GM21526 (cell line): ENCODE measurements around the gene LRIT2.
"Not testable (repeated sequence)": the region's sequence is repeated elsewhere in the genome, so short reads cannot be mapped to it uniquely, and the experiment has no call there.

ENCODE experiments used
- ATAC-seq: cut with Tn5 transposase; IDR thresholded peaks from one replicate; pipeline ENCODE4 v1.9.1; 2021; ENCODE audit warnings: moderate library complexity; ENCODE audit not compliant: unreplicated experiment, low FRiP score

Gene LRIT2

GRCh38 chr10:84190621-84191020 lies 34.7 kb downstream of the LRIT2 start:
- no peak for ATAC-seq

- ATAC-seq, result no peak
These were observed 36.5 kb downstream of the LRIT2 start for GRCh38 chr10:84188815-84189214.

GRCh38 chr10:84185526-84186175 lies 39.7 kb downstream of the LRIT2 start:
- ATAC-seq, result no peak

GRCh38 chr10:84184517-84184916 lies 40.8 kb downstream of the LRIT2 start:
- ATAC-seq, result no peak

- no peak for ATAC-seq
These were observed 43.7 kb downstream of the LRIT2 start for GRCh38 chr10:84181631-84182030.

GRCh38 chr10:84180386-84180785 lies 45.0 kb downstream of the LRIT2 start:
- ATAC-seq, result not testable (repeated sequence)

GRCh38 chr10:84179059-84179710 lies 46.2 kb downstream of the LRIT2 start:
- ATAC-seq, result peak; percentile 93

GRCh38 chr10:84178160-84178609 lies 47.2 kb downstream of the LRIT2 start:
- no peak for ATAC-seq

- peak; percentile 42 for ATAC-seq
These were observed 47.7 kb downstream of the LRIT2 start for GRCh38 chr10:84177541-84178141.

GRCh38 chr10:84176836-84177474 lies 48.4 kb downstream of the LRIT2 start:
- ATAC-seq, result no peak

- no peak for ATAC-seq
These were observed 49.0 kb downstream of the LRIT2 start for GRCh38 chr10:84176351-84176750.

- no peak for ATAC-seq
These were observed 49.9 kb downstream of the LRIT2 start for GRCh38 chr10:84175436-84175835.

- ATAC-seq, result peak; percentile 33
These were observed 51.8 kb downstream of the LRIT2 start, which contains the start of gene GPR15LG for GRCh38 chr10:84173501-84173929. Gene GPR15LG, plus strand, starts transcription at chr10:84173801. Its CDS starts 51 bp downstream, at chr10:84173852.

- peak; percentile 54 for ATAC-seq
These were observed 52.6 kb downstream of the LRIT2 start for GRCh38 chr10:84172467-84173356.

- peak; percentile 26 for ATAC-seq
These were observed 53.5 kb downstream of the LRIT2 start for GRCh38 chr10:84171700-84172466.

- ATAC-seq, result not testable (repeated sequence)
These were observed 54.1 kb downstream of the LRIT2 start for GRCh38 chr10:84171237-84171636.
